Heart right ventricle (tissue), 16 donors: Measurements from ENCODE around the gene MYOZ2. TPM values are rescaled to one million over a fixed set of nuclear protein-coding genes. Genes with fewer than 3 reads are reported as not detected.
A peak's percentile ranks its signal among the peaks of the same experiment; 100 is the strongest.

Experiments used
- ATAC-seq, 8 donors: fragments of 200-7000 bp; cut with Tn5 transposase; one replicate each; pipeline ENCODE4 v1.9.1; 2020; ENCODE audit warnings: mild to moderate bottlenecking in 8 of 8, moderate library complexity in 8 of 8, moderate number of reproducible peaks in 1 of 8
- DNase-seq, 2 donors: peaks; one replicate each; pipeline ENCODE4 v3.0.0-alpha.2; 2020
- H3K27ac ChIP-seq, 10 donors: fragments of 200-600 bp; sonication (generic) in 2 of 10; one replicate each; pipeline versions ENCODE4 v1.5.0 to v1.8.0; 2020 to 2022; ENCODE audit warnings: mild to moderate bottlenecking in 3 of 10
- H3K27me3 ChIP-seq, 7 donors: fragments of 200-600 bp; one replicate each; pipeline ENCODE4 v1.8.0; 2021 to 2022; ENCODE audit warnings: mild to moderate bottlenecking in 2 of 7
- H3K36me3 ChIP-seq, 9 donors: fragments of 200-600 bp; sonication (generic) in 1 of 9; one replicate each; pipeline versions ENCODE4 v1.5.0 to v1.8.0; 2020 to 2022; ENCODE audit warnings: mild to moderate bottlenecking in 2 of 9
- H3K4me1 ChIP-seq, 9 donors: fragments of 200-600 bp; sonication (generic) in 1 of 9; one replicate each; pipeline versions ENCODE4 v1.5.0 to v1.8.0; 2020 to 2022; ENCODE audit warnings: mild to moderate bottlenecking in 4 of 9
- H3K4me3 ChIP-seq, 10 donors: fragments of 200-600 bp; sonication (generic) in 2 of 10; one replicate each; pipeline versions ENCODE4 v1.5.0 to v1.8.0; 2020 to 2022; ENCODE audit warnings: mild to moderate bottlenecking in 7 of 10, moderate library complexity in 2 of 10
- H3K9me3 ChIP-seq, 11 donors: fragments of 200-600 bp in 10 of 11; sonication (generic) in 2 of 11; one replicate each; pipeline versions ENCODE4 v1.5.0 to v1.8.0; 2013 to 2022; ENCODE audit warnings: mild to moderate bottlenecking in 2 of 11, control low read depth in 1 of 11, moderate library complexity in 1 of 11
- WGBS, 2 donors: extraction: QIAGEN DNeasy Blood & Tissue Kit; methylation state at CpG; one replicate each; pipeline ENCODE4 v1.1.7; 2013; ENCODE audit warnings: inconsistent platforms in 1 of 2; 5-methylcytosine and 5-hydroxymethylcytosine counted together
- intact Hi-C, 10 donors: fragments of 100-400 bp; cut with DNase I; formaldehyde crosslinking; loops; one replicate each; pipeline versions ENCODE4 v1.11.1 to v1.14.2; 2022
- polyA plus RNA-seq, 2 donors: library from polyadenylated mRNA; stranded (reverse); fragments of 200-250 nt; gene quantifications; one replicate each; pipeline ENCODE4 v1.2.3, GENCODE V29; 2013
- total RNA-seq, 10 donors: library from RNA; stranded (reverse); fragmentation: NEBNext Ultra II Directional in 3 of 10; extraction: Animal tissue kit (Norgen Biotek cat#: 25700) in 3 of 10; gene quantifications; one replicate each; pipeline versions ENCODE4 v1.2.1 to v1.2.4, GENCODE V29; 2021 to 2023
- TF ChIP-seq, protein P1 (sequence below), 9 donors: fragments of 200-600 bp; sonication (generic) in 2 of 9; IDR thresholded peaks; one replicate each; pipeline versions ENCODE4 v1.5.0 to v1.8.0; 2021 to 2022; ENCODE audit warnings: antibody characterized with exemption in 9 of 9, mild to moderate bottlenecking in 5 of 9, moderate library complexity in 1 of 9
- donor health status: Arrhythmogenic right ventricular cardiomyopathy.
- donor health status: ischemic (EF 13 %, LVEDD 7.1; RV severe dilation, severe dysfunction).
- donor health status: healthy with polysubstance abuse.
- donor health status: DM: no; HTN: yes; CAD: no.
- donor health status: DM: no; HTN: no; CAD: no.
- donor health status: ischemic (EF 25% LVEDD 6.9; RV normal size, moderate dysfunction).
- donor health status: ischemic (EF 25% LVEDD 5.7; RV mildly dilated, moderate dysfunction).
- donor health status: healthy.
- donor health status: DM: yes; HTN: yes; CAD: no.
- donor health status: Ischemic cardiomyopathy.
- donor health status: ischemic (EF 35%, LVEDD 5.7; RV mildly dilated, moderate dysfunction).
- donor health status: nonischemic (EF 11% LVEDD 7.7; RV severe dilation, severe dysfunction).
- donor health status: DM: yes; HTN: yes; CAD: no.
- donor health status: PGD.
- donor health status: ischemic (EF 29% LVEDD 5.4; RV normal size, mild dysfunction).
- donor health status: nonischemic (EF 23%, LVEDD 6.1; RV moderate dilation, normal function).

The MYOZ2 gene
- total and polyA plus RNA-seq, 12 donors = 231 to 1,008 (median 867) TPM

- H3K4me3 ChIP-seq = peak overlapping the region; percentile 69 to 93 (median 82)
- DNase-seq (peak; percentile 86 to 87), ATAC-seq (peak; percentile 86 to 94 (median 89))
- peak overlapping the region; percentile 92 to 97 (median 96) for H3K27ac ChIP-seq
- TF ChIP-seq, protein P1, sequence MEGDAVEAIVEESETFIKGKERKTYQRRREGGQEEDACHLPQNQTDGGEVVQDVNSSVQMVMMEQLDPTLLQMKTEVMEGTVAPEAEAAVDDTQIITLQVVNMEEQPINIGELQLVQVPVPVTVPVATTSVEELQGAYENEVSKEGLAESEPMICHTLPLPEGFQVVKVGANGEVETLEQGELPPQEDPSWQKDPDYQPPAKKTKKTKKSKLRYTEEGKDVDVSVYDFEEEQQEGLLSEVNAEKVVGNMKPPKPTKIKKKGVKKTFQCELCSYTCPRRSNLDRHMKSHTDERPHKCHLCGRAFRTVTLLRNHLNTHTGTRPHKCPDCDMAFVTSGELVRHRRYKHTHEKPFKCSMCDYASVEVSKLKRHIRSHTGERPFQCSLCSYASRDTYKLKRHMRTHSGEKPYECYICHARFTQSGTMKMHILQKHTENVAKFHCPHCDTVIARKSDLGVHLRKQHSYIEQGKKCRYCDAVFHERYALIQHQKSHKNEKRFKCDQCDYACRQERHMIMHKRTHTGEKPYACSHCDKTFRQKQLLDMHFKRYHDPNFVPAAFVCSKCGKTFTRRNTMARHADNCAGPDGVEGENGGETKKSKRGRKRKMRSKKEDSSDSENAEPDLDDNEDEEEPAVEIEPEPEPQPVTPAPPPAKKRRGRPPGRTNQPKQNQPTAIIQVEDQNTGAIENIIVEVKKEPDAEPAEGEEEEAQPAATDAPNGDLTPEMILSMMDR (IDR thresholded peaks at IDR 0.05) = peak in 8 of 9 donors; percentile 2 to 63 (median 32)
- intact Hi-C loops = loop anchor here in 8 of 10 donors (1.0 to 10.0 kb wide), 10 partner anchors 48 to 231 kb away; a partner anchor contains a TSS
- H3K36me3 ChIP-seq = peaks cover 0 to 17% (median 0%) of the 10 kb centered on the region in 9 donors
- WGBS, 2 donors = 1% methylated on average over 24 of the region's 24 CpGs
- no peaks in the 10 kb centered on the region for H3K27me3 ChIP-seq
- peaks cover 0 to 45% (median 24%) of the 10 kb centered on the region in 9 donors for H3K4me1 ChIP-seq
- no peaks in the 10 kb centered on the region for H3K9me3 ChIP-seq
Observed at GRCh38 chr4:119212964-119213606, 77.5 kb downstream of the MYOZ2 start.

GRCh38 chr4:119218093-119218492, 82.5 kb downstream of the MYOZ2 start:
- no peak overlapping the region for H3K27ac ChIP-seq
- H3K36me3 ChIP-seq = peaks cover 0 to 66% (median 12%) of the 10 kb centered on the region in 9 donors
- no peaks in the 10 kb centered on the region for H3K27me3 ChIP-seq
- peaks cover 0 to 52% (median 19%) of the 10 kb centered on the region in 9 donors for H3K4me1 ChIP-seq
- H3K4me3 ChIP-seq = no peak overlapping the region
- no peak for DNase-seq
- WGBS, 2 donors = 95 to 97% methylated on average over 1 of the region's 1 CpG
- H3K9me3 ChIP-seq = peaks cover 0 to 5% (median 0%) of the 10 kb centered on the region in 11 donors
- no peak for ATAC-seq
- TF ChIP-seq, protein P1 (IDR thresholded peaks at IDR 0.05) = no peak
- intact Hi-C loops = loop anchor here in 7 of 10 donors (5.0 to 10.0 kb wide), 5 partner anchors 53 to 233 kb away; no protein-coding TSS in a partner anchor

DNA sequence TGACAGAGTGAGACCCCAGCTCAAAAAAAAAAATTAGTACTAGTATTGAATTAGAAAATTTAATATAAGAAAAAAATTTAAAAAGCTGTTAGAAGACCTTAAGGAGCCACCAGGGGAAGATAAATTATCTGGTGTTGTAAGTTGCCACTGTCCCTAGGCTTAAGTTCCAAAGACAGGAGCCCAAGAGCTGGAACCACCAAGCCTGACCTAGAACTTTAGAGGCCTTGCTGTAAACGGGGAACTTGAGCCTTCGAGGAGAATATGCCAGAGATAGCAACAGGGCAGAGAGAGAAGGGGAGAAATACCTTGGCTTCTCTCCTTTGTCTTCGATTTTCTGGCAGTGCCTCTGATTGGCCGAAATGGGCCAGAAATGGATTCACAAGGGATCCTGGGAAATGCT, 85.8 kb downstream of the MYOZ2 start:
- 79 to 83% methylated on average over 4 of the region's 4 CpGs for WGBS, 2 donors
- peaks cover 0 to 15% (median 0%) of the 10 kb centered on the region in 11 donors for H3K9me3 ChIP-seq
- peaks cover 0 to 26% (median 12%) of the 10 kb centered on the region in 9 donors for H3K4me1 ChIP-seq
- ATAC-seq (no peak), DNase-seq (no peak)
- H3K4me3 ChIP-seq = no peak overlapping the region
- H3K27me3 ChIP-seq = no peaks in the 10 kb centered on the region
- H3K27ac ChIP-seq = no peak overlapping the region
- intact Hi-C loops = no loop called here
- TF ChIP-seq, protein P1 (IDR thresholded peaks at IDR 0.05) = no peak
- peaks cover 0 to 79% (median 12%) of the 10 kb centered on the region in 9 donors for H3K36me3 ChIP-seq

DNA sequence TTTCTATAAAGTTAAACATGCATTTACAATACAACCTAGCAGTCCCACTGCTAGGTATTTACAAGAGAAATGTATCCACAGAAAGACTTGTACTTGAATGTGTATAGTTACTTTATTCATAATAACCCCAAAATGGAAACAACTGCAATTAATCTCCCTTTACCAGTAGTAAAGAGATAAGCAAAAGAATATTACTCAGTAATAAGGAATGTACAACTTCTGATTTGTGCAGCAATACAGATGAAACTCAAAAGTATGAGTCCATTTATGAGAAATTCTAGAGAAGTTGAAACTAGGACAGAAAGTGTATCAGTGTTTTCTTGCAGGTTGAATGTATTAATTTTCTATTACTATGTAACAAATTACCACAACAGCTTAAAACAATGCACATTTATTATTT, 92.1 kb downstream of the MYOZ2 start:
- Histone ChIP-seq H3K4me1 (peaks cover 0 to 25% (median 6%) of the 10 kb centered on the region in 9 donors), H3K27me3 (no peaks in the 10 kb centered on the region), H3K9me3 (peaks cover 0 to 14% (median 0%) of the 10 kb centered on the region in 11 donors), H3K4me3 (no peak overlapping the region), H3K36me3 (peaks cover 0 to 42% (median 2%) of the 10 kb centered on the region in 9 donors), H3K27ac (peak overlapping the region in 1 of 10 donors; percentile 11)
- TF ChIP-seq, protein P1 (IDR thresholded peaks at IDR 0.05) = no peak
- intact Hi-C loops = no loop called here
- DNase-seq (no peak), ATAC-seq (no peak)
